ENCODE measurements around the gene BCAT1.

GRCh38 chr12:24906141-24906540 lies 42.8 kb downstream of the BCAT1 start:
- TF ChIP-seq CTCF (conservative IDR thresholded peaks at IDR 0.05; ENCODE audit: low read depth in 2 of 2) (no peak), REST (IDR thresholded peaks at IDR 0.05; ENCODE audit: unreplicated experiment) (no peak), POLR2AphosphoS5 (IDR thresholded peaks at IDR 0.05; ENCODE audit: low read depth) (no peak), EZH2 (IDR thresholded peaks at IDR 0.05; ENCODE audit: low read depth, unreplicated experiment) (no peak), EZH2phosphoT487 (IDR thresholded peaks at IDR 0.05; ENCODE audit: unreplicated experiment) (no peak), STAT1 (IDR thresholded peaks at IDR 0.05; ENCODE audit: unreplicated experiment) (no peak)
